Urinary bladder (tissue), 4 donors: ENCODE results near the gene ZSCAN5A. TPM values are rescaled to one million over a fixed set of nuclear protein-coding genes. Genes with fewer than 3 reads are reported as not detected.

ENCODE experiments used
- DNase-seq: peaks from one replicate; pipeline ENCODE4 v3.0.0-alpha.2; 2015; ENCODE audit errors: extremely low spot score
- H3K27ac ChIP-seq: one replicate; pipeline ENCODE4 v1.5.1; 2013; ENCODE audit warnings: low read depth, mild to moderate bottlenecking, moderate library complexity
- H3K36me3 ChIP-seq: one replicate; pipeline ENCODE4 v1.6.1; 2013; ENCODE audit warnings: mild to moderate bottlenecking, moderate library complexity; ENCODE audit not compliant: insufficient read depth
- H3K4me1 ChIP-seq: one replicate; pipeline ENCODE4 v1.6.1; 2013; ENCODE audit warnings: mild to moderate bottlenecking, moderate library complexity; ENCODE audit not compliant: insufficient read depth
- H3K4me3 ChIP-seq: one replicate; pipeline ENCODE4 v1.5.1; 2013; ENCODE audit warnings: low read depth, low read length
- whole genome bisulfite sequencing: extraction: QIAGEN DNeasy Blood & Tissue Kit; methylation state at CpG from one replicate; pipeline ENCODE4 v1.1.7; 2013; 5-methylcytosine and 5-hydroxymethylcytosine counted together
- polyA plus RNA-seq: library from polyadenylated mRNA; stranded (reverse); fragments of 200-250 nt; gene quantifications from one replicate; pipeline ENCODE4 v1.2.3, GENCODE V29; 2013
- total RNA-seq: library from RNA; depleted of rRNA; stranded (reverse); fragments of >200 nt; gene quantifications from one replicate; pipeline ENCODE4 v1.2.3, GENCODE V29; 2014
- donor health status: healthy with polysubstance abuse.
- donor health status: healthy.

Gene ZSCAN5A
- total and polyA plus RNA-seq, 2 donors = 6.4 to 17.2 TPM

- Histone ChIP-seq H3K4me3 (no peak overlapping the region), H3K36me3 (no peaks in the 10 kb centered on the region), H3K27ac (no peak overlapping the region), H3K4me1 (no peaks in the 10 kb centered on the region)
- WGBS = 79% methylated on average over 1 of the region's 1 CpG
- DNase-seq = no peak
Measured at GRCh38 chr19:56324436-56324835, 9.8 kb upstream of the ZSCAN5A start.

GRCh38 chr19:56321989-56322440 lies 7.4 kb upstream of the ZSCAN5A start:
- no peak for DNase-seq
- Histone ChIP-seq H3K36me3 (no peaks in the 10 kb centered on the region), H3K4me3 (no peak overlapping the region), H3K27ac (no peak overlapping the region), H3K4me1 (no peaks in the 10 kb centered on the region)
- 67% methylated on average over 7 of the region's 7 CpGs for WGBS

- Histone ChIP-seq H3K4me3 (no peak overlapping the region), H3K36me3 (no peaks in the 10 kb centered on the region), H3K27ac (no peak overlapping the region), H3K4me1 (no peaks in the 10 kb centered on the region)
- WGBS = 82% methylated on average over 8 of the region's 8 CpGs
- no peak for DNase-seq
Measured at GRCh38 chr19:56321254-56321988, 6.8 kb upstream of the ZSCAN5A start.

- WGBS = 83% methylated on average over 3 of the region's 3 CpGs
- H3K4me3 ChIP-seq = no peak overlapping the region
- no peaks in the 10 kb centered on the region for H3K4me1 ChIP-seq
- no peak for DNase-seq
- no peak overlapping the region for H3K27ac ChIP-seq
- H3K36me3 ChIP-seq = no peaks in the 10 kb centered on the region
Measured at GRCh38 chr19:56319991-56320390, 5.4 kb upstream of the ZSCAN5A start.

GRCh38 chr19:56317749-56318148 lies 3.1 kb upstream of the ZSCAN5A start:
- Histone ChIP-seq H3K4me1 (peaks cover 2% of the 10 kb centered on the region), H3K36me3 (no peaks in the 10 kb centered on the region), H3K27ac (no peak overlapping the region), H3K4me3 (no peak overlapping the region)
- 66% methylated on average over 2 of the region's 2 CpGs for WGBS
- DNase-seq = no peak

GRCh38 chr19:56316728-56317127 lies 2.1 kb upstream of the ZSCAN5A start:
- Histone ChIP-seq H3K4me1 (peaks cover 2% of the 10 kb centered on the region), H3K4me3 (no peak overlapping the region), H3K27ac (no peak overlapping the region), H3K36me3 (no peaks in the 10 kb centered on the region)
- 75% methylated on average over 5 of the region's 5 CpGs for WGBS
- DNase-seq = no peak

GRCh38 chr19:56315077-56315828 lies 614 bp upstream of the ZSCAN5A start:
- Histone ChIP-seq H3K36me3 (no peaks in the 10 kb centered on the region), H3K4me1 (peaks cover 2% of the 10 kb centered on the region), H3K4me3 (peak overlapping the region; percentile 69), H3K27ac (peak overlapping the region; percentile 85)
- 1% methylated on average over 37 of the region's 37 CpGs for WGBS
- DNase-seq = peak; percentile 94

GRCh38 chr19:56314018-56314380 lies 640 bp downstream of the ZSCAN5A start:
- peak; percentile 11 for DNase-seq
- peaks cover 2% of the 10 kb centered on the region for H3K4me1 ChIP-seq
- H3K27ac ChIP-seq = no peak overlapping the region
- WGBS = under 1% methylated on average over 9 of the region's 9 CpGs
- peak overlapping the region; percentile 69 for H3K4me3 ChIP-seq
- no peaks in the 10 kb centered on the region for H3K36me3 ChIP-seq

GRCh38 chr19:56312787-56313657 lies 1.6 kb downstream of the ZSCAN5A start:
- H3K27ac ChIP-seq = no peak overlapping the region
- H3K4me1 ChIP-seq = peaks cover 2% of the 10 kb centered on the region
- no peaks in the 10 kb centered on the region for H3K36me3 ChIP-seq
- DNase-seq = no peak
- 65% methylated on average over 10 of the region's 10 CpGs for WGBS
- H3K4me3 ChIP-seq = no peak overlapping the region

GRCh38 chr19:56312342-56312741 lies 2.3 kb downstream of the ZSCAN5A start:
- Histone ChIP-seq H3K36me3 (no peaks in the 10 kb centered on the region), H3K4me3 (no peak overlapping the region), H3K27ac (no peak overlapping the region), H3K4me1 (peaks cover 2% of the 10 kb centered on the region)
- DNase-seq = no peak
- 71% methylated on average over 4 of the region's 4 CpGs for WGBS

GRCh38 chr19:56310462-56310861 lies 4.2 kb downstream of the ZSCAN5A start:
- Histone ChIP-seq H3K36me3 (no peaks in the 10 kb centered on the region), H3K4me3 (no peak overlapping the region), H3K27ac (no peak overlapping the region), H3K4me1 (peaks cover 2% of the 10 kb centered on the region)
- WGBS = 64% methylated on average over 8 of the region's 8 CpGs
- no peak for DNase-seq

- WGBS = 73% methylated on average over 11 of the region's 11 CpGs
- peaks cover 2% of the 10 kb centered on the region for H3K4me1 ChIP-seq
- no peak overlapping the region for H3K4me3 ChIP-seq
- H3K36me3 ChIP-seq = no peaks in the 10 kb centered on the region
- H3K27ac ChIP-seq = no peak overlapping the region
- no peak for DNase-seq
Measured at GRCh38 chr19:56309511-56310185, 5.0 kb downstream of the ZSCAN5A start.

- peaks cover under 1% of the 10 kb centered on the region for H3K4me1 ChIP-seq
- no peak overlapping the region for H3K4me3 ChIP-seq
- WGBS = 90% methylated on average over 7 of the region's 7 CpGs
- no peak overlapping the region for H3K27ac ChIP-seq
- no peaks in the 10 kb centered on the region for H3K36me3 ChIP-seq
- no peak for DNase-seq
Measured at GRCh38 chr19:56308792-56309191, 5.8 kb downstream of the ZSCAN5A start.
